ENCODE measurements around the gene SORCS1.

SORCS1 gene

DNA sequence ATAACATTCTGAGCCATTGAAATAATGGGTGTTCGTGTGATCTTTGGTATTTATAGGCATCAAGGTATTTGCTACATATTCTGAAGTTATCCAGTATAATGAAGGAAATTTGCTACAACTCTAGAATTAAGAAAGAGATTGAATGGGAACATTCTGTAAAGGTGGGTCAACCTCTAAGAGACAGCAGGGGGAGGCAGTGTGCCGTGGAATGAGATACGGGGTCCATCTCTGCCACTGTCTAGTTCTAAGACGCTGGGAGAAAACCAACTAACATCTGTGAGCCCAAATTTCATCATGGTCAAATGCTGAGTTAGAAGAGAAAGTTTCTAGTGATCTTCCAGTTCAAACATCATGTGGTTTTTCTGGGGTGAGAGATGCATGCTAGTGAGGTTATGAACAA is 368.9 kb downstream of the SORCS1 start:
- no peak for DNase-seq

DNA sequence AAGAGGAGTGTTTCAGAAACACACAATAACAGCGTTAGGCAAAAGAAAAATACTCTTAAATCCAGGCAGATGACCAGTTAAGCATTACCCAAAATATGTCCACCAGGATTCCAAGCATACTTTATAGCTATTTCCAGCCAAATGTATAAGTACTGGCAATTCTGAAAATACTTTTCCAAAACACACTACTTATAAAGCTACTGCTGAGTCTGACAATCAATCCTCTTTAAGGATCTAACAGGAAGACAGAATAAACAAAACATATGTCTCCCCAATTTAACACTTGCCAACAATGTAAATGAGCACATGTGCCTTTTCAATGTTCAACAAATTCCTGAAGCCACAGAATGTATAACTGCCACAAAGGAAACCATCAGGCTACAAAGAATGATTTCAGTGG is 370.9 kb downstream of the SORCS1 start:
- DNase-seq: no peak

DNA sequence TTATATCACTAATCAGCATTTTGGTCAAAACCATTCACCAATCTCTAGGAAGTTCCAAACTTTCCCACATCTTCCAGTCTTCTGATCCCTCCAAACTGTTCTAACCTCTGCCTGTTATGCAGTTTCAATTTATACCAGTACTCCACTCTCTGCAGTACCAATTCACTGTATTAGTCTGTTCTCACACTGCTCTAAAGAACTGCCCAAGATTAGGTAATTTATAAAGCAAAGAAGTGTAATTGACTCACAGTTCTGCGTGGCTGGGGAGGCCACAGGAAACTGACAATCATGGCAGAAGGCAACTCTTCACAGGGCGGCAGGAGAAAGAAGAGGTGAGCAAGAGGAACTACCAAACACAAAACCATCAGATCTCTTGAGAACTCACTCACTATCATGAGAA is 374.9 kb downstream of the SORCS1 start:
- DNase-seq: no peak

DNA sequence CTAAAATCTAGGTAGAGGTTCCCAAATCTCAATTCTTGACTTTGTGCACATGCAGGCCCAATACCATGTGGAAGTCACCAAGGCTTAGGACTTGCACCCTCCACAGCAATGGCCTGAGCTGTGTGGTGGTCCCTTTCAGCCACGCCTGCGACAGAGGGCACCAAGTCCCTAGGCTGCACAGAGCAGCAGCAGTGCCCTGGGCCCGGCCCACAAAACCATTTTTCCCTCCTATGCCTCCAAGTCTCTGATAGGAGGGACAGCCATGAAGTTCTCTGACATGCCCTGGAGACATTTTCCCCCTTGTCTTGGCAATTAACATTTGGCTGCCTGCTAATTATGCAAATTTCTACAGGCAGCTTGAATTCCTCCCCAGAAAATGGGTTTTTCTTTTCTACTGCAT is 375.5 kb downstream of the SORCS1 start:
- no peak for DNase-seq

DNA sequence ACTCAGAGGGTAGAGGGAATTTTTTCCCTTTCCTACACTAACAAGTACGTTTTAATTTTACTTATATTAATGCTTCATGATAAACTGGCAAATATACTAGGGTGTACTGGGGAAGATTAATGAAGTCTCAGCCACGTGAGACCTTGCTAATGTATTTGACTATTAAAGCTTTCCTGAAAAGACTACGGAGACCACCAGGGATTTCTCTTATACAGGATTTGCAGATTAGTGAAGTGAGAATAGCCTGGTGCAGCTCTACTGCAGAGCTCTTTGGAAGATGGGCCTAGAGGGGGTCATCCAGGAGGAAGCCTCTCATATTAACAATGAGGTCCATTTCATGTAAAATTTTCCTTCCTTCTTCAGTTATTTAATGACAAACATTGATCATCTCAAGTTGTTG is 379.0 kb downstream of the SORCS1 start:
- DNase-seq: no peak

DNA sequence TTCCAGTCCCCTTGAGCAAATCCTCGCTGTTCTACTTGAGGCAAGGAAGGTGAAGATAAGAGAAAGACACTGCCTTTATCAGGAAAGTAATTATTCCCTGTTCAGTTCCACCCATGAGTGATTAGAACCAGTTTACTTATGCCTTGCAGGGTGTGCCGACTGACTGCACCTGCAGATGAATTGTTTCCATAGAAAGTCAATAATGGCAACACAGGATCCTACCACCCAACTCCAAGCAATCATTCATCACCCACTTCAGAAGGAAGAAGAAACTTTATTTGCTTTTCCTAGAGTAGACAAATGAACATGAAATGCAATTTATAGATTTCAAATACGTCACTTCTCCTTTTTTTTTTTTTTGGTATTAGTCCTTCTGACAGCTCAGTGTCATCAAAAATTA is 383.9 kb downstream of the SORCS1 start:
- peak; percentile 4 to 54 for DNase-seq

DNA sequence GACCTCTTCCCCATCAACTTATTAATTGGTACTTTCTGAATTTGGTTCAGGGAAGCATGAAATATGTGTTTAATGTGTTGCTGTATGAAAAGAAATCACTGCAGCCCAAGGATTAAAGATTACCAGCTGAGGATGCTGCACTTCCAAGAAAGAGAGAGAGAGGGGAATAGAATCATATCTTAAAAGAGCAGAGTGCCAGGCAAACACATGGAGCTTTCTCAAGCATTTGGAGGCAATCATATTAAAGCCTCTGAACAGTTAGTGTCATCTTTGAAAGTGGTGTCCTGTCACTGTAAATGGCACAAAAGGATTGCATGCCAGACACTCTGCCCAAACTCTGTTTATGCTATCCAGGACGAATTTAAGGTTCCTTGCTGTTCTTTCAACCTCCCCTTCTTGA is 386.7 kb downstream of the SORCS1 start:
- DNase-seq: no peak

DNA sequence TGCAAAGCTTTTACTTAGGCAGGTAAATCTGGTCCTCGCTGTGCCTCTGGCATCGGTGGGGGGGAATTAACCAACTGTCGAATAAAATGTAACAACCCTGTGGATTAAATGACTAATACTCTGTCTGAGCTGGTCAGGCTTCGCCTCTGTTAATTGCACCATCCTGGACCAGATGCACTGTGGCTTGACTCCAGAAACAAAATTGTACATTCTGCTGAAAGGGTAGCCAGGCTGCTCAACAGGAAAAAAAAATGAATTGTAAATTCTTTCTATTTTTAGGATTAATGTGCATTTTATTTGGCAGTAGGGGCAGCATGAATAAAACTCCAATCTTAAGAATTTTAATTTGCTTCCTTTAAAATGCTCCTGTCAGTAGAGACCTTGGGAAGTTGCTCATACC is 389.4 kb downstream of the SORCS1 start:
- DNase-seq: no peak

DNA sequence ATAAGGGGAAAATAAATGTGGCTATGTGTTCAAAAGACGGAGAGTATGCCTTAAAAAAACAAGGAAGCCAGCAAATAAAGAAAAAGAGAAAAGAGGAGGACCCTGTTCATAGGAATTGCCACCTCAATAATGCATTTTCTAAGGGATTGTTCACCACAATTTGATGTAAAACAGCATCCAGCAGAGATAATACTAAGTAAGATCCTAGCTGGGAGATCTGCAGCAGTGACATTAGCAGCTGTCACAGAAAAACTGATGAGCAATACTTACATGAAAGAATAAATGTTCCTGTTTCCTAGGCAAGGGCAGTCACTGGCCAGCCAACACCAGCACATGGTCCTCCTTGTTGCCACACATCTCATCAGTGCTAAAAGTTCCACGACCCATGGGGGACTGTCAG is 391.5 kb downstream of the SORCS1 start:
- DNase-seq: no peak

DNA sequence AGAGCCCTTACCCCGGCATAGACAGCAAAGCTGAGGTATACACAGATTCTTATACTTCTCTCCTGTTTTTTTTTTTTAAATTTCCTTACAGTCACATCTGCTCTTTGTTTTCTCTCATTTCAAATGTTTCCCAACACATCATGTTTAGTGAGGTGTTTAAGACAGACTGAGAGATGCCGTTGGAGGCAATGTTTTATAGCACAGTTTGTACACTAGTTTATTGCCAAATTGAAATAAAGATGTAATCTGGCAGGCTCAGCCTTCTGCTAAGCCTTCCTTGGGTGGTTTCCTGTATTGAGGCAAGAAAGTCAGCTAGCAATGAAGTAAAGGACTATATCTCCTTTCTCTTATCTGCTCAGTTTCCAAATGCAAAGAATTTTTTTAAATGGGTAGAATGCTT is 393.4 kb downstream of the SORCS1 start:
- DNase-seq: no peak

DNA sequence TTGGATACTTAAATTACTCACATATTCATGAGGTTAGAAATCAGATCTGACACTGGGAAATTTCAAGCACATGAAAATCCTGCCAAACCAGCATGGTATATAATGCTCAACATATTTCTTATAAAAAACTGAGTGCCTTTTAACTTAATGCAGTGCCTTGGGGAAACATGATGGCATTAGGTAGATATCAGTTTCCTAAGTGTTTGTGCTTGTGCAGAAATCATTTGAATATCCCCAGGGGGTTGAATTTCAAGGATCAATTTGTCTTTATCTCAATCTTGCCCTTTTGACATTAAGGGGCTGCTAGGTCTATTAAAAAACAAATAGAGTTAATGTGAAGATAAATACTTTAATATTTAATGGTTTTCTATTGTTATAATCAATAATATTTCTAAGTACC is 396.3 kb downstream of the SORCS1 start:
- no peak for DNase-seq

DNA sequence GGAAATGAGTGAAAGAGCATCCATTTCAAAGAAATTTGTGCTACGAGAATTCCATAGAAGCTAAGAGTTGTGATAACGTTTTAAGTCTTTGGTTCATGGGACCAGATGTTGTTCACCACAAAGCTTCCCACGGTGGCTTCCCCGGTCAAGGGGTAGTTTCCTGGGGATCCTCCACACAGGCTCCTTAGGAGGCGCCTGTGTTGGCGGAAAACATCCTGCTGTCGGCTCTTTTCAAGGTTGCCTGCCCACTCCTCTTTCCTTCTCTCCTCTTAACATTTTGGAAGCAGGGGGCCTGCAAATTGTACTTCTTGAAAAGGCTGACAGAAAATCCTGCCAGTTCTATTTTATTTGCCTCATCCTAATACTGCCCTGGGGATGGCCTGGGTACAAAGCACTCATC is 398.6 kb downstream of the SORCS1 start:
- no peak for DNase-seq

DNA sequence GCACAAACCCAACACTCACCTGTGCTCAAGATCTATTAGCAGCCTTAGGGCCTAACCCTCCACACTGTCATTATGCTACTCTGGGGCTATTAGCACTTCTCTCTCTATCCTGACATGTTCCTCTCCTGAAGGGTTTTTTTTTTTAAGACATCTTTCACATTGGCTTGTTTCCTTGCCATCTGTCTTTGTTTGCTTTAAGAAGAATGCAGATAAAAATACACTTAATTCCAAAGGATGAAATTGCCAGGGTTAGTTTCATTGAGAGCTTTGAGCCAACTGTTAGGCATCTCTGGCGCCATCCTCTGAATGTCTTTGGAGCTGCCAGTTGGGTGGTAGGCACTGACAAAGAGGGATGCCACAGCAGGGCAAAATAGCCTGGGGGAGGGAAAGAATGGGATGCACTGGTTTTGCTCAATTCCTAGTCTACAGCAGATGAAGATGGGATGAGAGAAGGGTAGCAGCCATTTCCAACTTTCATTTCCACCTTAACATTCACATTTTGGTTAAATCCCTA is 399.2 kb downstream of the SORCS1 start:
- DNase-seq: no peak

DNA sequence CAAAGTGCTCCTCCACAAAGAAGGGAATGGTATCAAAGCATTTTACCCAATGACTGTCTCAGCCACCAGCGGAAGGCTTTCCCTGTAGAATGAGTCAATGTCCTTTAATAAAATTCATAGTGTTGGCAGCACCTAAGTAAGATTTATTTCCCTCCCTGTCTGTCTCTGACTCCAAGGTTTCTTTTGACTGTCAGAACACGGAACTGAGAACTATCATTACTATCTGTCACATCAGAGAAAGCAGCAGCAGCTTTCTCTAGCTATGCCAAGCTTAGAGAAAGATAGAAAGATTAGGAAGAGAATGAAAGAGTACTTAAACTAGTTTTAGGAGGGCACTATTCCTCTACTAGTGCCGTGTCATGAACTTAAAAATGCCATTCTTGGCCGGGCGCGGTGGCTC is 400.1 kb downstream of the SORCS1 start:
- DNase-seq: no peak

DNA sequence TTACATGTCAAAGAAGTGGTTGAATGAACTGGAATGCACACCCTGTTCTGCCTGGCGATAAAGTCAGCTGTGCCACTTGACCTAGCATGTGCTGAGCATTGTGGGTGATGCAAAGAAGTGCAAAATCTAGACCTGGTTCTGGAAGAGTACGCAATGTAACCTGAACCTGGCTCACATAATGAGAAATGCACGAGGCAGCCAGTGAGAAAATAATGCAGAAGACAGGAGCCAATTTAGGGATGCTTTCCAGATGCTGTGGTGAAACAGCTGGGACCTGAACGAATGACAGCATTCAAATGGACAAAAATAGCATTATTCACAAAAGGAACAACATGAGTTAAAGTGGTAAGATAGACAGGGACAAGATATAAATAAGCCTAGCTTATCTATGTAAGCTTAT is 402.6 kb downstream of the SORCS1 start:
- DNase-seq: no peak

DNA sequence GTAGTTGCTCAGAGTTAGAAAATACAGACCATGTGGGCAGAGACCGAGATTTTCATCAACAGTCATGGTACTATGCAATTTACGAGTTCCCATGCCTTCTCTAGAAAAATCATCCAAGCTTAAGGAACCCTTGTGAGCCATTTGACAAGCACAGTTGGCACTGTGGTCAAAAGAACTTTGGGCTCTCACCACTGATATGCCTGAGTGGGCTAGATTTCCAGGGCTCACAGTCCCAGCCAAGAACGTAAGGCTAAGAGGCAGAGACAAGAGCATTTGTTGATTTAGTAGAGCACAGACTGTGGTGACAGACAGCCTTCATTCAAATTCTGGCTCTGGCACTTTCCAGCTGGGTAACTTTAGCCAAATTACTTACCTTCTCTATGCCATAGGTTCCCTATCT is 407.0 kb downstream of the SORCS1 start:
- no peak for DNase-seq

DNA sequence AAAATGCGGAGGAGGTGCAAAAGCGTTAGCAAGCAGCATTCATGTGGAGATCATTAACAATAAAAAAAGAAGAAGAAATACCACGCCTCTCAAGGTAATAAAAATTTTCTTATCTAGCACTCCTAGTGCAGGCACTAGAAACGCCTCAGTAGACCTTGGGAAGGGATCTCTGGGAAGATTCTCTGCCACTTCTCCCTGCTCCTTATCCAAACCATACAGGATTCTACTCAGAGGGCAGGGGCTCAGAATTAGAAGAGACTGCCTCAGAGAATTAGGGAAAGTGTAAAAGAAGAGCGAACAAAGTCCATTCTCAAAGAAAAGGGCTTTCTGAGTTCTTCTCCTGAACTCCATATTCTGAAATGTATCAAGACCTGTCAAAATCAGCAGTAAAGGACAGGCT is 413.4 kb downstream of the SORCS1 start:
- no peak for DNase-seq

DNA sequence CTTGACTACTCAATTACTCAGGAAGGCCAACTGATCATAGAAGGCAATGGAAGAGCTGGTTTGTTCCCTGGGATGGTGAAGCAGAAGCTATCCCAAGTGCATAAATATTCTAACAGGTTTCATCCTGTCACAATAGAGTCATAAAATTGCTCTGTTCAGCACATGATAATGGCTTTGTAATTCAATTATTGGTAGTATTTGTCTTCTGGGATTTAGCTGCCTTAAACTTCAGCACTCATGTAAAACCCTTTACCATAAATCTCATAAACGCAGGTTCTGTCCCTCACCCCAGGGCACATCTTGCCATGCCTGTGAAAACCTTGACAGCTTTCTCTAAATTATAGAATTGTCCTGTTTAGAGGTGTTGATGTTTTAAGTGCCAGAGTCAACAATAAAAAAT is 417.6 kb downstream of the SORCS1 start:
- DNase-seq: no peak

DNA sequence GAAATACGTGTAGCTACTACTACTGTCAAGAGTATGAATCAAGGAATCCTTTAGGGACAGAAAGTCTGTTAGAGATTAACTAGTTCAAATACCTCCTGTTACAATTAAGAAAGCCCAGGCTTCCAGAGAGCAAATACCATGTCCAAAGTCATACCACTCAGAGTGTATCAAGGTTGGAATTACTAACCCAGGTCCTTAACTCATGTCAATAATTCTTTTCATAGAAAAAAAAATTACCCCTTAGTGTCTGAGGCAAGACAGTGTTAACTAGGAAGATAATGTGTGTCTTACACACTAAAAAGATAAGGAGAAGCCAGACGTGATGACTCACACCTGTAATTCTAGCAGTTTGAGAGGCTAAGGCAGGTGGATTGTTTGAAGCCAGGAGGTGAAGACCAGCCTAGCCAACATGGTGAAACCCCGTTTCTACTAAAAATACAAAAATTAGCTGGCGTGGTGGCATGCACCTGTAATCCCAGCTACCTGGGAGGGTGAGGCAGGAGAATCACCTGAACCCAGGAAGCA is 423.4 kb downstream of the SORCS1 start:
- no peak for DNase-seq

DNA sequence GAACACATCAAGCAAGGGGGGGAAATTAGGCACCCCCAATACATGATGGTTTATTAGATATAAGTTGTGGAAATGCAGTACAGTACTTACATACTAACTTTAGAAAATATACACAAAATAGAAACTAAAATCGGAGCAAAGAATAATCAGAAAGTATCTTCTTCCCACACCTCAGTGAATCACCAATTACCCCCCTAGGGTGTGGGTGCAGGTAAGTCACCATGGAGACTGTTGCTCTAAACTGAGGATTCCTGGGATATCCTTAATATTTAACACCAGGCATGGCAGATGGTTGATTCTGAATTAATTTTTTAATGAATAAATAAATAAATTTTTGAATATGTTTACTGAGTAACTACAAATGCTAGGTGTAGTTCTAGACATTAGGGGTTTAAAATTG is 424.4 kb downstream of the SORCS1 start:
- no peak for DNase-seq

DNA sequence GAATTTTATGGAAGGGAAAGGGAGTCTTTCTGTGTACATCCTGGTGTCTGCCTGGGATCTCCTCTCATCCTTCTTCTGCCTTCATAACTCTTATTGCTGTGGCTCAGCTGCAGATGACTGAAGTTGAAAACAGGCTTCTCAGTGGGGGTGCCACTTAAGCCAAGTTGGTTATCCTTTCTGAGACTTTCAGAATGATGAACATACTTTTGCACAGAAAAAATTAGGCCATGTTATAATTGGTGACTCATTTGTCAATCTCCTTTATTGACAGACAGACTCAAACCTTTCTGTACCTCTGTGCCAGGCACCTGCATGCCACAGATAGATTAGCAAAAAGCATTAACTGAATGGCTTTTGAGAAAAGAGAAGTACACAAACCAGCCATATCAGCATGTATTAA is 430.3 kb downstream of the SORCS1 start:
- no peak for DNase-seq

DNA sequence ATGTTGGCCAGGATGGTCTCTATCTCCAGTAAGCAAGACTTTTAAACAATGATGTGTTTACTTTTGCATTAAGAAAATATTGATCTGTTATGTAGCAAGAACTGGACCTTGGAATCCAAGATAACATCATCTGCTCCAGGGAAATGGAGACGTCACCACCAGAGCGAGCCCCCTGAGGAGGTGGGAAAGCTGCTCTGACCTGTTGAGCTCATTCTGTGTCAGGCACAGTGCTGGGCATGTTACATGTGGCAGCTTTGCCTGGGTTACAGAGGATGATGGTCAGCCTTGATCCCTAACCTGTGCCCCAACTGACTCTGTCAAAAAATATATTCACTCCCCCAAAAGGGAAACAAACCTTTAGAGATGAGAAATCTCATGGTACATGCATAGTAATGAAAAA is 436.3 kb downstream of the SORCS1 start:
- DNase-seq: no peak

DNA sequence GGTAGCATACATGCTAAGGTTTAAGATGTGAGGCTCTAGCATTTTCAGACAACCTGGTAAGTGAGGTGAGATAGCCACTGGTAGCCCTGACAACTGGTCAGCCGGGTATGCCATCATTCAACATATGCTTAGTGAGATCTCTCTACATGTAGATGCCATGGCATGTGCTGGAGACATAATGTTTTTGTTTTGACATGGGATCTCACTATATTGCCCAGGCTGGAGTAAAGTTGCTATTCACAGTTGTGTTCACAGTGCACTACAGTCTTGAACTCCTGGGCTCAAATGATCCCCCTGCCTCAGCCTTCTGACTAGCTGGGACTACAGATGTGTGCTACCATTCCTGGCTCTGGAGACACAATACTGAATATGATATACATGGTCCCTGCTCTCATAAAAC is 437.3 kb downstream of the SORCS1 start:
- no peak for DNase-seq

DNA sequence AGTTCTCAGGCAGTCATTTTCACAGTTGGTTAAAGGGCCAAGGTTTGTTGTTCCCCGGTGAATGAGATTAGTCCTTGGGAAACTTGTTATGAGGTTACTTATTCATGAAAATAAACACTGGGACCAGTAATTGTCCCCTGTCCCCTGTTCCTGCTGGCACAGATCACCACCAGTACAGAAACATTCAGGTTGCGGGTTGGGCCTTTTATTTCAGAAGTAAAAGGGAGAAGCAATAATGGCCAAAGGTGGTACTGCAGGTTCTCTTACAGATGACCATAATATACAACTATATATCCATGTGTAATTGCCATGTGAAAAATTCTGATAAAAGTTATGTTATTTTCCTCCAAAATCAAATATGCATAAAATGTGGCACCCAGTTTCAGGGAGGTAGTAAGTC is 442.0 kb downstream of the SORCS1 start:
- DNase-seq: no peak

DNA sequence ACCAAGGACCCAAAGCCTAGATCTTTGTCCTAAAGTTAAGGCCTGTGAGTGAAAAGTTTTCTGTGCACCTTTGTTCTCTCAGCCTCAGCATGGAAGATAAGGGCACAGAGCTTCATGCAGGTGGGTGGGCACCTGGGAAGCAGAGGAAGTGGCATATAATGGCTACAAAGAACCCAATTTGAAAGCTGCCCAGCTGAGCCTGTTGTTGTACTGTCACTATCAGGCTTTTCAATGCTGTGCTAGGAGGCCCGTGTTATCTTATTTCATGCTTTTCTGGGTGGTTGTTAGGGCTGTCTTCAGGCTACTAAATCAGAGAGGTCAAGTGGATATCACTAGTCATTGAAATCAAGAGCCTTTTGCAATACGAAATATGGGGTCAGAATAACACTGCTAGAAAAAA is 443.8 kb downstream of the SORCS1 start:
- DNase-seq: no peak

DNA sequence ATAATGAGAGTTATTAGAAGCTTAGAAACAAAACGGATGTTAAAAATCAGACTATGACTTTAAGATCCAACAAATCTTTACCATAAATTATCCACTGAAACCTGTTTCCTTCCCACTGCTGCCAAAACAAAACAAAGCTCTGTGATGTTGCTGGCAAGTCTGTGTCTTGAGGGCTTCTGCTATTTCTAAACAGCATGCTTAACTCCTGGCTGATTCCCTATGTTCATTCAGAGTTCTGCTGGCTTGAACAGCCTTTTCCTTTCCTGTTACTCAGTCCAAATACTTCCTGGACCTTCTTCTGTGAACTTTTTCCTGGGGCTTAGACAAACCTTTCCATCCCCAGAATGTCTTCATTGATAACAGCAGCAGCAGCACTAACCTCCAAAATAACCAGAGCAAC is 448.1 kb downstream of the SORCS1 start:
- DNase-seq: no peak
